HG03135 (cell line): ENCODE measurements around the gene DAPP1.
"Not testable (repeated sequence)": the region's sequence is repeated elsewhere in the genome, so short reads cannot be mapped to it uniquely, and the experiment has no call there.

ENCODE experiments used
- ATAC-seq: cut with Tn5 transposase; IDR thresholded peaks from one replicate; pipeline ENCODE4 v1.9.1; 2021; ENCODE audit warnings: mild to moderate bottlenecking, moderate library complexity; ENCODE audit not compliant: unreplicated experiment

DAPP1 gene

DNA sequence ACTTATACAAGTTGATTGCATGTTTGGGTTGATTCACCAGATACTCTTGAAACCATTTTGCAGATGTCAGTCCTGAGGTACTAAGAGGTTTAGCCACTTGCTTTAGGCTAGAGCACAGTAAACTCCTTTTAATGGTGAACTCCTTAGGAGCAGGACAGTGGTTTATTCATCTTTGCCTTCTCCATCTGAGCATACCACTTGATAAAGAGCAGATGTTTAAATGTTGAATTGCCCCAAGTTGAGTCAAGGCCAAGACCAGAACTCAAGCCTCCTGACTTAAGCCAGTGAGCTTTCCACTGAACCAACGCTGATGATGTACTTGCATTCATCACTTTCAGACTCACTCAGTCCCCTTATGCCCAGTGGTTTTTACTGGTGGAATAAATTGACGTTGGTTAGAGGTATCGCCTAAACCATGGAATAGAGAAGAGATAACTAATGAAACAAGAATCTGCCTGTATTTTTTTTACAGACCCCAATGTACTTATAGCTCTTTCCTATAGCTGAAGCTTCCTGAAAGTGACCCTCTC is 7.5 kb downstream of the DAPP1 start:
- no peak for ATAC-seq

DNA sequence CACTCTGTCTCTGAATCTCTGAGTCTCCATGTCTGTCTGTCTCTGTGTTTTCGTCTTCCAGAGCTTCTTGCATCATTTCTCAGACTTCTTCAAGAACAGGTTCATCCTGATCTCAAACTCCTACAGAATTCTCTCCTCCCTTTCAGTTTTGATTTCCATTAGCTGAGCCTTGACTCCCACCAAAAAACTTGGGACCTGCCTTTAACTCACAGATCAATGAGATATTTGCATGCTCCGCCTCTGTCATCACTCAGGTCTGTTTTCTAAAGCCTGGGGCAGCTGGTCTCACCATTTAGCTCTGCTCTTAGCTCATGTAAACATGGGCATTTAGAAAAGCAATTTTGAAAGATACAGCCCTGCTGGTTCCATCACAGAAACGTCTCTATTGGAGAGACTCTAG is 8.6 kb downstream of the DAPP1 start:
- ATAC-seq, result no peak

DNA sequence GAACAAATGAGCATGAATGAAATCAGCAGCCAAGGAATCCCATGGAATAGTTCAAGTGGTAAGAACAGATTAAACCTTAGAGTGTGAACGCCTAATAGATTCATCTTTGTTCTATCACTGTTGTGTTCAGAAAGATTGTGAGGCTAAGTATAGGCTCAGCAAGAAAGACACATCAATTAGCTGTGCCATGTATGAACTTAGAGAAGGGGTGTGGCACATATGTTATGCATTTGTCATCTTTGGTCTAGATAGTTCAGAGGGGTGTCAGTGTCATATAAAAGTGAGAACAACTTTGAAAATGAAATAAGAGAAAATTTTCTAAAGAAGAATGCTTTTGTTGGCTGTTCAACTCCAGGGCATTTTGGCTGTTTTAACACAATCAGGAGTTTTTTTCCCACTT is 9.4 kb downstream of the DAPP1 start:
- no peak for ATAC-seq

DNA sequence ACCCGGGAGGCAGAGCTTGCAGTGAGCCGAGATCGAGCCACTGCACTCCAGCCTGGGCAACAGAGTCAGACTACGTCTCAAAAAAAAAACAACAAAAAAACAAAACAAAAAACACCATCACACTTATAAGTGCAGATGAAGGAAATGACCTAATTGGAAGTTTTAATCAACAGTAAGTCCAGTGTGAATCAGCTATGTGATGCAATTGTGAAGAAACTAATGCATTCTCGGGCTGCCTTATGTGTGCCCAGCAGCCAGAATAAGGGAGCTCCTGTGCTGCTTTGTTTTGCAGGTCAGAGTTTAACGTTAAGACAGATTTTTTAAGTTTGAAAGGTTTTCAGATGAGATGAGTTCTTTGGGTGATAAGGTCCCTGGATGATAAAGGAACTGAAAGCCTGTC is 10.8 kb downstream of the DAPP1 start:
- ATAC-seq, result no peak

DNA sequence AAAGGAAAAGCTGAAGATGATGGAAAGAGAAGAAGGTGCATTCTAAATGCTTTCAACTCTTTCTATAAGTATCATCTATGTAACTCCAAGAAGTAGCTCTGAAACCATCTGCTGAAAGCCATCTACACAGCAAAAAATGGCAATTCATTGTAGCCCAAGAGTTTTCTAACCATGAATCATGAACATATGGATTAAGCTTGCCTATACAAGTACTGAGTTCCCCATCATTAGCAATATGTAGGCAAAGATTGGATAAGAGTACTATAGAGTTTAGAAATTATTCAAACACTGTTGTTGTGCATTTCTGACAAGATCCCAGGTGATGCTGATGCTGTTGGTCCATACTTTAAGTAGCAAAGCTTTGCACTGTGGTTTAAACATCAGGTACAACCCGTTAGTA is 11.2 kb downstream of the DAPP1 start:
- ATAC-seq, result no peak

DNA sequence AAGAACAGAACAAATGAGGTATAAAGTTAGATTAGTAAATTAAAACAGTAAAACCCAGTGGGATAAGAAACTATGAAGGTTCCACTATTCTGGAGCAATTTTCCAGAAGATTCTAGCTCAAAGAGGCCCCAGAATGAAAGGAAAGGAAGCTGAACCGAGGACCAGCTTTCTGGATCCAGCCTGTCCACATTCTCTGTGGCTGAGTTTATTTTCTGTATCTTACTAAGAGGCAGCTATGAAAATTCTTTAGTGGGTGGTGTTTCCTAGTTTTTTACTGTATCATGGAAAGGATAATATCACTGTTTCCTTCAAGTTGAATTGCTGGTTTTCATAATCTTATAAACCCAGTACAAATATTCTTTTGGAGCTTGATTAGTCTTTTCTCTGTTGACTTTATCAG is 11.8 kb downstream of the DAPP1 start:
- ATAC-seq, result no peak

DNA sequence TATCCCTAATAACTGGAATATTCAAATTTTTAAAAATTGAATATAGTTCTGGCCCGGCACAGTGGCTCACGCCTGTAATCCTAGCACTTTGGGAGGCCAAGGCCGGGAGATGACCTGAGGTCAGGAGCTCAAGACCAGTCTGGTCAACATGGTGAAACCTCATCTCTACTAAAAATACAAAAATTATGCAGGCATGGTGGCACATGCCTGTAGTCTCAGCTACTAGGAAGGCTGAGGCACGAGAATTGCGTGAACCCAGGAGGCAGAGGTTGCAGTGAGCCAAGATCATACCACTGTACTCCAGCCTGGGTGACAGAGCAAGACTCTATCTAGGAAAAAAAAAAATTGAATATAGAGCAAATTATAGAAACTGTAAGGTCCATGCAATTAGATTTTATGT is 13.4 kb downstream of the DAPP1 start:
- ATAC-seq, result not testable (repeated sequence)

DNA sequence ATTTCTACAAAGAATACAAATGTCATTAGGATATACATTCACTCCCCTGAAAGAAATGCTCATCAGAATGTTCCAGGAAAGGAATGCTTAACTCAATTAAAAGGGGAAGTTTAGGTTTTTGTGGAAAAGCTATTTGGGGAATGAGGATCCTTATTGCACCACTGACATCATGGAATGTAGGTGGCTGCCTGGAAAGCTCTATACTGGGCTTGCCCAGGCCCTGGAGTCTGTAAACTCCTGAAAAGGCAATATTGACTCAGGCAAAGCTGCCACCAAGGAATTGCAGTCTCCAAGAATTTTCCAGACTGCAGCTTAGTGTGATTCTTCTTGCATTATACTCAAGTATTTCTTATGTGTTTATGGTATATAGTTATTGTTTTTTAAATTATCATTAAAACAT is 15.7 kb downstream of the DAPP1 start:
- no peak for ATAC-seq

DNA sequence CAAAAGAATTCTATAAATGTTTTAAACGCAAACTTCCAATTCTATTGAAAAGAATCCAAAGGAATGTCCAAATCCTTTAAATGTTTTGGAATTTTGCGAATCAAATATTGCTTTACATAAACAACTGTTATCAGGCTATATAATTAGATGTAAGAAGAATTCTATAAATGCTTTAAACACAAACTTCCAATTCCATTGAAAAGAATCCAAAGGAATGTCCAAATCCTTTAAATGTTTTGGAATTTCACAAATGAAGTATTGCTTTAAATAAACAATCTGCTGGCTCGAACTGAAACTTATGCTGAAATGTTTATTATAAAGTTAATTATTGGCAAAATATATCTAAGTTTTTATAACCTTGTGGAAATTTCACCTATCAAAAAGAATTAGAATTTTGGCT is 16.1 kb downstream of the DAPP1 start:
- no peak for ATAC-seq

DNA sequence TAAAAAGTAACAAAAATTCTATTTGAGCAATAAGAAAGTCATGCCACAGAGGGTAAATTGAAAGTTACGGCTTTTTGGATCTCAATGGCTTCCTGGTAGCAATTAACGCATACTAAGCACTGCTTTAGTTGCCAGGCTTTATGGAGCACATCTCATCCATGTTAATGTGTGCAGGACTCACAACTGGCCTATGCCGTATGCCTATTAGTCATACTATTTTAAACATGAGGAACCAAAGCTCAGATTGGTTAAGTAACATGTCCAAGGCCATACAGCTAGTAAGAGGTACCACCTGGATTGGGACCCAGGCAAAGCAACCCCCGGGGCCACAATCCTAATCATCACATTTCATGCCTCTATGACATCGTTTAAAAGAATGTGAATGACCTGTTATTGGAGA is 17.1 kb downstream of the DAPP1 start:
- ATAC-seq, result no peak

DNA sequence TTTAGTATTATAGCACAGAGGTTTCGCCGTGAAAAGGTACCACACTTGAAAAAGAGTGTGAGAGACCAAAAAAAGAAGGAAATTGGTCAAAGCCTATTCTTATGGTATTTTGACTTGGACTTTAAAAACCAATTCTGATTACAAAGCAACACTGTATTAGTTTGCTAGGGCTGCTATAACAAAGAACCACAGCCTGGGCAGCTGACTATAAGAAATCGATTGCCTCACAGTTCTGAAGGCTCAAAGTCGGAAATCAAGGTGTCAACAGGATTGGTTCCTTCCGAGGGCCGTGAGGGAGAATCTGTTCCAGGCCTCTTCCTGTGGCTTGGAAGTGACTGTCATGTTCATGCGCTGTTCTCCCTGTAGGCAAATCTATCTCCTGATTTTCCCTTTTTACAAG is 17.9 kb downstream of the DAPP1 start:
- ATAC-seq, result no peak

DNA sequence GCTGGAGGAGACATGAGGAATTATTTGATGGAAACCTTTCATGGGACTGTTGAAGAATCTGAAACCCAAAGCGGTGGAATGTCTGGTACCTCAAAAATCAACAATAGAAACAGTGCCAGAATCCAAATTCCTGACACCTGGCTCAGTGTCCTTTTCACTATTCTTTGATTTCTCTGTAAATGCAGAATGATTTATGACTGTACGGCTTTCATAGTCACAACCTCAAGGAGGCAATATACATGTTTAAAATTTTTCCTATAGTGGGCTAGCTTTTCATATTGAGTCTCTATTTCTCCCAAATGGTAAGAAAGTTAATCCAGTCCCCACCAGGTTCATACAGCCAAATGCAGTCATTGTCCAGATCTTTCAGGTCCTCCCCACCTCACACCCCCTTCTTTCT is 19.3 kb downstream of the DAPP1 start:
- no peak for ATAC-seq

DNA sequence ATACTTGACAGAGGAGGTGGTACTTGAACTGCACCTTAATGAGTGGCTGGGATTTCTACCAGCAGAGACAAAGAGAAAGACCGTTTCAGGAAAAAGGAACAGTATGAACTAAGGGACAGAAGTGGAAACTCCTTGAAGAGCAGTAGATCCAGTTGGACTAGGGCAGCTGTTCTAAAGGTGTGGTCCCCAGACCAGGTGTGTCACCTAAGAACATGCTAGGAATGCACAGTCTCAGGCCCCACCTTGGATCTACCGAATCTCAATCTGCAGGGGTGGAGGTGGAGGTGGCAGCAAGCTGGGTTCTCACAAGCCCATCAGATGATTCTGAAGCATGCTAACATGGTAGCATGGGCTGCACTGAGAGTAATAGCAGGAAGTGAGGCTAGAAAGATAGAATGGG is 22.3 kb downstream of the DAPP1 start:
- no peak for ATAC-seq

DNA sequence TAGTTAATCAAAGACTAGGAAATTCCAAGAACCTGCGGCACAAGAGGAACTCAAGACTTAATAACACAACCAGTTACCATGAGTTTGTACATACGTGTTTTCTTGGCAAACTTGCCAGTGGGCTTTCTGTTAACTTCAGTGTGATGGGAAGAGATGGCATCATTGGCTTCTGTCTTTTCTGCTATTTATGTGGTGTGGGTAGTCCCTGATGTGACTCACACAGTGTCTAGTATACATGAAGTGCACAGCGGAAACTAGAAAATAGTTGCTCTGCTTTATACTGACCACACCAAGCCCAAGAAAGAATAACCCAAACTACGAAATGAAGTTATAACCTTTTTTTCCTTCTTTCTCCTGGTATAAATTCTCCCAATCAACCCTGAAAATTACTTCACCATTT is 24.5 kb downstream of the DAPP1 start:
- ATAC-seq, result no peak

DNA sequence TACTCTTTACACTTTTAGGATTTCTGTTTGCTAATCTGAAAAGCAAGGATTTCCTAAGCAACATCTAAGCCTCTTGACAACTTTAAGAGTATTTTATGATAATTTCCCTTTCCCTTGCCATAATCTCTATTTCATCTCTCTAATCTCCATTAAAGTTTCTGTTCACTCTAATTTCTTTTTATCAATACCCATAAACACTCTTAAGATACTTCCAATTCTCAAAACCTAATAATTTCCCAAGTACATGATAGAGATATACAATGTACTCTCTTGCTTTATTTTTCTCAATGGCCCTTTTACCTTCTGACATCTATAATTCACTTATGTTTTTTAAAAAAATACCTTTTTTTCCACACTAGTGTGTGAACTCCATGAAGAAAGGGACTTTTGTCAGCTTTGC is 26.8 kb downstream of the DAPP1 start:
- no peak for ATAC-seq

DNA sequence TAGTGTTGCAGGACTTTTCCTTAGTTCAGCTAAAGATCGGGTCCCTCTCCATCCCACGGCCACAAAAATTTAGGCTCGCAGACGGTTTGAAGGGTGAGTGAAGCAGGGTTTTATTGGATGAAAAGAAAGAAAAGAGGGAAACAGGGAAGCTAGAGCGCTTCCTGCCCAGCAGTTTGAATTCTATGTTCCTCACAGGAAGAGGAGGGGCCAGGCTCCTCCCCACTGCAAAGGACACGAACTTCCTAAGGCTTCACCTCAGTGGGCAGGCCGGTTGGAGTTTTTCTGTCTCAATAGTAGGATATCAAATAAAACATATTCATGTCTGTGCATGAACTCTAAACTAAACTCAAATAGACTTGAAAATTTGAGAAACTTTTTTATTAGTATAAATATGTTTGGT is 27.4 kb downstream of the DAPP1 start:
- ATAC-seq, result no peak

DNA sequence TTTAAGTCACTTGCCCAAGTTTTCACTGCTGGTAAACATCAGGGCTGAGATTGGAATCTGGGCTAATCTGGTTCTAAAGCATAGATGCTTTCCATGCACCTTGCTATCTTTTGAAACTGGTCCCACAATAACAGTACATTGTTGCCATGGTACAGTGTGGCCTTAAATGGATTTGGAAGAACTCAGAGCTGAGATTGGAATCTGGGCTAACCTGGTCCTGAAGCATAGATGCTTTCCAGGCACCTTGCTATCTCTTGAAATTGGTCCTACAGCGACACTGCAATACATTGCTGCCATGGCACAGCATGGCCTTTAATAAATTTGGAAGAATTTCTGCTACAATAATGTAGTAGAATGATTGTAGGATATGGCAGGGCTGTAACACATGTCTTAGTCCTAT is 28.6 kb downstream of the DAPP1 start:
- no peak for ATAC-seq

DNA sequence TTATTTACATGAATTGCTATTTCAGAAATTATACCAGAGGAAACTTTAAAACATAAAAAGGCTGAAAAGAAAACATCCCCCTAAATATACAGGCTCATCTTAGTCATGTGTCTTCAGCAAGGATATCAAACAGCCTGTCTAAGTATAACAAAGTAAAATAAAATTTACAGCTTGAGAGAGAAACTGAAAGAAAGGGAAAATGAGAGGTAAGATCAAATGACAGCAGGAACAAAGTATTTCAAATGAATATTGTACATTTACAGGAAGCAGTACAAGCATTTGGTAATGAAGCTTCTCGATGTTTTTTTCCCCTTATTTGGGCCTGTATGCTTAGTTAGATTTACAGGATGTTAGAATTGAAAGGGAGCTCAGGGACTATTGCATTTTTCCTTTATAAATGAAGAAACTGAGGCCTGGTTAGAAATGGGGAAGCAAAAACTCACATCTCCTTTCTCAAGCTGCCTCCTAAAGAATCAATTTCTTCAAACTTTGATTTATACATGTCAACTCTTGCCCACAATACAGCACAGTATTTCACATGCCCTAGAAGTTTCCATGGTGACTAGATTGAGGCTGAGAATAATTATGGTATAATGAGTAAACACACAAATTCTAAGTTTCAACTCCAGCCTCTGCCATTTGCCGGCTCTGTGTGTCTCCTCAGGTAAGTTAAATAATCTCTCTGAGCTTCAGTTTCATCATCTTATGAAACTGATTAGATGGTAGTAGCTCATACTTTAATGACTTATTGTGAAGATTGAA is 29.3 kb downstream of the DAPP1 start:
- peak; percentile 36 for ATAC-seq

DNA sequence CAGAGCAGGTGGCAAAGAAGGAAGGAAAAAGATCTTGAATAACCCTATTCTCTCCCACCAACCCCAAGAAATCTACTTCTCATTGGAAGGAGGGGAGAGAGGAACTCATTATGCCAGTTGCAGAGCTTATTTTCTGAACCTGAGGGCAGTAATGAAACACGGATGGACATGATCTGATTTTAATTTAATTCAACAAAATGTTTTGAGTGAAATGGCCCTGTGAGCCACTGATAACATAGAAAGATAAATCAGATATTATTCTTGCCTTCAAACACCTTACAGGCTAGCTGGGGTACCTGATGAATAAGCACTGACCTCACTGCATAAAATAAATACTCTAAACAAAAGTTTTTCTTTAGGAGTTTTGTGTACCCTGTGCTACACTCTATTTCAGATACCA is 30.3 kb downstream of the DAPP1 start:
- peak; percentile 0 for ATAC-seq

DNA sequence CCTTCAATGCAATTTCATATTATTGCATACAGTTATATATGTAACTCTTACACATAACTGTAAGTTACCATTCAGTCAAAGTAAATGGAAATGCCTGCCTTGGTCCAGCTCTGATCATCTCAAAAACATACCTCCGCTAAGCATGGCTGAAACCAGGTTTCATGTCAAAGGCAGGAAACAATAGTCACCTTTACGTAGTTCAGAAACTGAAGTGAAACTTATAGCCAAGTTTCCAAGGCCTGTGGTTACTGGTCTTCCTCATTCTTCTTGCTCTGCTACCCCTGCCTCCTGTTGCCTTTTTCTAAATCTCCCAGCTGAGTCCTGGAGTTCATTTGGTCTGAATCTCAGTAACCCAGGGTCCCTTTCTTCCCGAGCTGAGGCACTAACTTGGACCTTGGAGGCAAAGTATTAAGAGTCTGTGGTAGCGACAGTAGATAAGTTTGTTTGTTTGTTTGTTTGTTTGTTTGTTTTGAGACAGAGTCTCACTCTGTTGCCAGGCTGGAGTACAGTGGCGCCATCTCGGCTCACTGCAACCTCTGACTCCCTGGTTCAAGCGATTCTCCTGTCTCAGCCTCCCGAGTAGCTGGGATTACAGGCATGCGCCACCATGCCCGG is 30.8 kb downstream of the DAPP1 start:
- ATAC-seq, result peak; percentile 64

DNA sequence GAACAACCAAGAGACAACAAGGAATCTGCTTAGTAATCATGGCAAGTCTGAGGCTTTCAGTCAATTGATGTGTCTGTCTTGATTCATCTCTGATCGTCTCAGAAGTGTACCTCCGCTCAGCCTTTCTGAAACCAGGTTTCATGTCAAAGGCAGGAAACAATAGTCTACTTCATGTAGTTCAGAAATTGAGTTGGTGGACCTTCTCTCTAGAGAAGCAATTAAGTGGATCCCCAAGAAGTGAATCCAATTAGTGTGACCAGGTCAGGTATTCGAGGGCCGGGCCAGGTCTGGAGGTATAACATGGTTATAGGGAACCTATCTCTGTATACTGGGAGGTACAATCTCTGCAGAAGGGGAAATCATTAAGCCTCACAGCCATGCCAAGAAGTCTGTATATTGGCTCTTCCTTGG is 32.0 kb downstream of the DAPP1 start:
- peak; percentile 43 for ATAC-seq

DNA sequence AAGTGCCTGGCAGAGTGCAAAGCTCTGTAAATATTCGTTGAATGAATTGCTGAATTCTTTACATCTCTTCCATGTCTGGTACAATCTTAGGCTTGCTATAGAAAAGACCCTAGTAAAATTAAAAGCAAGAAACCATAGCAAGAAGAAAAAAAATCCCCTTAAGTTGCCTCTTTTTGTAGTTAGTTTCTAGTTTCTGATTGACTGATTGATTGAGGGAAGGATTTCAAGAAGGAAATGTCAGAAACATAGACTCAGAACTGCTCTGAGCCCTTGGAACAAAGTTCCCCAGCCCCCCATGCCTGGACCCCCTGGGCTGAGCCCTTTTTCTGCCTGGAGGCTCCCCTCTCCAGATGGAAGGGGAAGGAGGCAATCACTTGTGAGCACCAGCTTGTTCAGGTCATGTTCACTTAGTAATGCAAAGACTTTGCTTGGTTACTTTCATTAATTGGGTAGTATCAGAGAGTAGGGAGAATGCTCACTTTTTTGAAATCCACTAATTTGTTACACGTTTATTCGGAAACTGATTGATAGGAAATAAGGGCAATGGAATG is 35.6 kb downstream of the DAPP1 start:
- ATAC-seq, result no peak
